HG03139 (cell line): ENCODE results near the gene SRPK2.
"Not testable (repeated sequence)": the region's sequence is repeated elsewhere in the genome, so short reads cannot be mapped to it uniquely, and the experiment has no call there.

Experiments
- ATAC-seq: cut with Tn5 transposase; IDR thresholded peaks from one replicate; pipeline ENCODE4 v1.9.1; 2021; ENCODE audit not compliant: unreplicated experiment

SRPK2 gene

DNA sequence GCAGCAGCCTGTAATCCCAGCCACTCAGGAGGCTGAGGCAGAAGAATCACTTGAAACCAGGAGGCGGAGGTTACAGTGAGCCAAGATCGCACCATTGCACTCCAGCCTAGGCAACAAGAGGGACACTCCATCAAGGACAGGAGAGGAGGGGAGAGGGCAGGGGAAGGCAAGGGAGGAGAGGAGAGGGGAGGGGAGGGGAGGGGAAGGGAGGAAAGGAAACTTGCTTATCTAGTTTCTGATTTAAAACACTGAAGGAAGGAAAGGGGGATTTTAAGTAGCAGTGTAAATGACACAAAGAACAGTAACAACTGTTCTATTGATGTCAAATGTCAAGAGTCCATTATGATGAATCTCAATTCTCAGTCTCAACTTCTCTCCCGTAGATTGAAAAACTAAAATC, 43.7 kb downstream of the SRPK2 start:
- no peak for ATAC-seq

DNA sequence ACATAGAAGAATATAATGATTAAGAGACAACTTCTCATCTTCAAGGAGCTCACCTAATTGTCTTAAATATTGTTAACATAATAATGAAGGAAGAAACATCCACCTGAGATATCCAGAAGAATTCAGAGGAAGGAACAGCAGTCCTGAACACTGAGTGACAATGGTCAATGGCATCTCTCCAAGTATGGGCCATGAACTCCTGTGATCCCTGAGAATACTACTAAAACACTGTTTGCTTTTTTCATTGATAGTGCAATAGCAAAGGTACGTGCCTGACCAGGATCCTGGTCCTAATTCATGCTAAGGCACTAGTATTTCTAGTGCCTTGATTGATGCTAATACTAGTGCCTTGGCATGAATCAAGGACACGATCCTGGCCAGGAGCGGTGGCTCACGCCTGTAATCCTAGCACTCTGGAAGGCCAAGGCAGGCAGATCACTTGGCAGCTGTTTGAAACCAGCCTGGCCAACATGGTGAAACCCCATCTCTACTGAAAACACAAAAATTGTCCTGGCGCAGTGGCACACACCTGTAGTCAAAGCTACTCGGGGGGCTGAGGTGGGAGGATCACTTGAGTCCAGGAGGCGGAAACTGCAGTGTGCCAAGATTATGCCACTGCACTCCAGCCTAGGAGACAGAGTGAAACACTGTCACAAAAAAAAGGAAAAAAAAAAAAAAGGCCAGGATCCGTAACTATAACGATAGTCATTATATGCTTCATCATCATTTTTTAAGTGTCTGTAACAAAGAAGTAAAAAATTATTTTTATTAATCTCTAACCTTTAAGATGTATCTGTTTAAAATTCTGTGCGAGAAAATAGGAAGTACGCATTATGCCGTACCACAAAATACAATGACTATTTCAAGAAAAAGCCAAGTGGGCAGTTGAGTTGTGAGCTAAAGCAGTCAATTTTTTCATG, 49.1 kb downstream of the SRPK2 start:
- no peak for ATAC-seq

GRCh38 chr7:105337529-105337928, 51.2 kb downstream of the SRPK2 start:
- ATAC-seq, result no peak

DNA sequence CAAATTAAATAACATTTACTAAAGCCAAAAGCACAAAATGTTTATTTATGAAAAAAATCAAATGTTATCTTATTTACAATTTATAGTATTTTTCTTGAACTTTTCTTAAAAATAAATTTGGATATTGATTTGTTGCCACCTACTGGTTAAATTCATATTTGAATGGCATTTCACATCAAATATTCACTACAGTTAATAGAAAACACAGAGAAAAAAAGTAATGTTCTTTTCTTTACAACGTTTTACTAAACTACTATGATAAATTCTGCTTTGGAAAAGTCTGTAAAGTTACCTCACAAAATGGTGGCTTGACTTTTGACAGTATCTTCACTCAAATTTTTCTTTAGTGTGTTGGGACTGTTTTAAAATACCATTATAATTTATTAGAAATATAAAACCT, 52.7 kb downstream of the SRPK2 start:
- no peak for ATAC-seq

DNA sequence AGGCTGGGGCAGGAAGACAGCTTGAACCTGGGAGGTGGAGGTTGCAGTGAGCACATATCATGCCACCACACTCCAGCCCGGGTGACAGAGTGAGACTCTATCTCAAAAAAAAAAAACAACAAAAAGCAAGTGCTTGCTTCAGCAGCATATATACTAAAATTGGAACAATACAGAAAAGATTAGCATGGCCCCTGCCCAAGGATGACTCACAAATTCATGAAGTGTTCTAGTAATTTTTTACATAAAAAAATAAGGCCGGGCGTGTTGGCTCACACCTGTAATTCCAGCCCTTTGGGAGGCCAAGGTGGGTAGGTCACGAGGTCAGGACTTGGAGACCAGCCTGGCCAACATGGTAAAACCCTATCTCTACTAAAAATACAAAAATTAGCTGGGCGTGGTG, 56.1 kb downstream of the SRPK2 start:
- not testable (repeated sequence) for ATAC-seq

DNA sequence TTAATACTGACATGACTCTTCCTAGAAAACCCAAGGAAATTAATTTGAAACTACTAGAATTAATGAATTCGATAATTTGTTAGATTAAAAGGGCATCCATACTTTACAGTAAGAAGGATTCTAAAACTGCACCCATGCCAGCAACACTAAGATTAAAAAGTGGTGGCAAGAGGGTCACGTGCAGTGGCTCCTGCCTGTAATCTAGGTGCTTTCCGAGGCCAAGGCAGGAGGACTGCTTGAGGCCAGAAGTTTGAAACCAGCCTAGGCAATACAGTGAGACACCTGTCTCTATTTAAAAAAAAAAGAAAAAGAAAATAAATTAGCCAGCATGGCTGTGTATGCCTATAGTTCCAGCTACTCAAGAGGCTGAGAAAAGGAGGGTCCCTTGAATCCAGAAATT, 58.2 kb downstream of the SRPK2 start:
- no peak for ATAC-seq

DNA sequence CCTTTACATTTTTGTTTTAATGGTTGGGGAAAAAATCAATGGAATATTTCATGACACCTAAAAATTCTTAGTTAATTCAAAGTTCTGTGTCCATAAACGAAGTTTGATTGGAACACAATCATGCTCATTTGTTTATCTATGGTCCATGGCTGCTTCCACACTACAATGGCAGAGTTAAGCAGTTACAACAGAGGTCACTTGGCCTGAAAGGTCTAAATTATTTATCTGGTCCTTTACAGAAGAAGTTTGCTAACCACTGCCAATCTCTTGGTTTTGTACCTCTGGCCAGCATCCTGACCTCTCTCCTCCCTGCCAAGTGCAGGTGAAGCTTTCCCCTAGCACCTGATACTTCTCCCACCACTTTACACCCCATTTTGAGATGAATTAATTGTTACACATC, 61.5 kb downstream of the SRPK2 start:
- no peak for ATAC-seq

DNA sequence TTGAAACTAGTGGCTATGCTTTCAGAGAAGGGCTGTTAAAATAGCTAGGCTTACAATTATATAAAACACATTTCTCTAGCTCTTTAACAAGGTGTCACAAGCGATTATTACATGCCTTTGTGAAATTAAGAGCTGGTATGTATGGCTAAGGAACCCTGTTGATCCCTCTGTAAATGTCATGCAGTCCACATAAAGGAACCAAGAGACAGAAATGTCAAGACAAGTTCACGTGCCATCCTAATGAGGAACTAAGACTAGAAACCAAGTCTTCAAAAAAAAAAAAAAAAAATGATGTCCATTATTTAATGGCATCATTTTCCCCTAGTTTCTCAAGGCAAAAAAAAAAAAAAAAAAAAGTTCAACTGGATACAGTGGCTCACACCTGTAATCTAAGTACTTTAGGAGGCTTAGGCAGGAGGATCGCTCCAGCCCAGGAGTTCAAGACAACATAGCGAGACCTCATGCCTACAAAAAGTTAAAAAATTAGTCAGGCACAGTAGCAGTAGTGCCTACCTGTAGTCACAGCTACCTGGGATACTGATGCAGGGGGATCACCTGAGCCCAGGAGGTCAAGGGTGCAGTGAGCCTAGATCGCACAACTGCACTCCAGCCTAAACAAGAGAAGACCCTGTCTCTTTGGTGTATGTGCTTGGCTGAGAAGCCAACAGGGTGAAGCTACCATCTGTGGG, 63.4 kb downstream of the SRPK2 start:
- ATAC-seq, result no peak

- ATAC-seq, result not testable (repeated sequence)
Measured at GRCh38 chr7:105324606-105325005, 64.1 kb downstream of the SRPK2 start.

DNA sequence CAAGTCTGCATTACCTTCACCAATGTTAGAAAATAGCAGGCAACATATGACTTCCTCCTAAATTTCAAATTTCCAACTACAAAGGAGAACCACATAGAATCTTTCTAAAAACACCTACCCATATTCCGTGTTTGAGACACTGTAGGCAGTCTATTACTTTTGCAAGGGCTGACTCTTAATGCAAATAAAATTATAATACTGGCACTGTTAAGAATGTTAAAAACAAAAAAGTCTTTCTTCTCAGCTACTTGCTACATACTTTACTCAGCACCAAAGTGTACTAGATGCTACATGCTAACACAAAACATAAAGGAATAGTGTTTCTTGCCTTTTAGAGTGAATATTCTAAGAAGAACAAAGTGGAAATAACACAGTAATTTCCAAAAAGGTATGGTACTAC, 65.4 kb downstream of the SRPK2 start:
- ATAC-seq, result no peak

DNA sequence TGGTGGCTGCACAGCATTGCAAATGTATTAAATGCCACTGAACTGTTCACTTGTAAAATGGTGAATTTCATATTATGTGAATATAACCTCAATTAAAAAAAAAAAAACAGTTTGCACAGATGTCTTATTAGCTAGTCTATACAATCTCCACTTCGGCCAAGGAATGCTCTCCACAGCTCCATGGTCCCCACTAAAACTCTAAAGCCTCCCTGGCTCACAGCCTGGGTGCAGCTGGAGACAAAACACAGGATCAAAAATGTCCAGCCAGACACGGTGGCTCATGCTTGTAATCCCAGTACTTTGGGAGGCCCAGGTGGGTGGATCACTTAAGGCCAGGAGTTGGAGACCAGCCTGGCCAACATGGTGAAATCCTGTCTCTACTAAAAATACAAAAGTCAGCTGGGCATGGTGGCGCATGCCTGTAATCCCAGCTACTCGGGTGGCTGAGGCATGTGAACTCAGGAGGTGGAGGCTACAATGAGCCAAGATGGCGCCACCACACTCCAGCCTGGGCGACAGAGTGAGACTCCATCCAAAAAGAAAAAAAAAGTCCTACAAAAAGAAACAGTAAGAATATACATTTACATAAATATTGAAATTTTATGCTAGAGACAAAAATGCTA, 66.0 kb downstream of the SRPK2 start:
- no peak for ATAC-seq

DNA sequence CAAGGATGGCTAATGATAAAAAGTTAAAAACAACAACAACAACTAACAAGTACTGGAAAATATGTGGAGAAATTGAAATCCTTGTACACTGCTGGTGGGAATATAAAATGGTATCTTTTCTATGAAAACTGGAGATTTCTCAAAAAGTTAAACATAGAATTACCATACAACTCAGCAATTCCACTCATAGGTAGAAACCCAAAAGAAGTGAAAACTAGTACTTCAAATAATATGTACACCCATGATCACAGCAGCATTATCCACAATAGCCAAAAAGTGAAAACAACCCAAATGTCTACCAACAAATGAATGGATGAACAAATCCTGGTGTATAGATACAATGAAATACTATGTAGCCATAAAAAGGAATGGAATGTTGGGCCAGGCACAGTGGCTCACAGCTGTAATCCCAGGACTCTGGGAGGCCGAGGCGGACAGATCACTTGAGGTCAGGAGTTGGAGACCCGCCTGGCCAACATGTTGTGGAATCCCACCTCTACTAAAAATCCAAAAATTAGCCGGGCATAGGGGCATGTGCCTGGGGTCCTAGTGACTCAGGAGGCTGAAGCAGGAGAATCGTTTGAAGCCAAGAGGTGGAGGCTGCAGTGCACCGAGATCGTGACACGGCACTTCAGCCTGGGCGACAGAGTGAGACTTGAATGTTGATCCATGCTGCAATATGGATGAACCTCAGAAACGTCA, 66.8 kb downstream of the SRPK2 start:
- ATAC-seq, result no peak

GRCh38 chr7:105320896-105321295, 67.8 kb downstream of the SRPK2 start:
- ATAC-seq, result no peak

DNA sequence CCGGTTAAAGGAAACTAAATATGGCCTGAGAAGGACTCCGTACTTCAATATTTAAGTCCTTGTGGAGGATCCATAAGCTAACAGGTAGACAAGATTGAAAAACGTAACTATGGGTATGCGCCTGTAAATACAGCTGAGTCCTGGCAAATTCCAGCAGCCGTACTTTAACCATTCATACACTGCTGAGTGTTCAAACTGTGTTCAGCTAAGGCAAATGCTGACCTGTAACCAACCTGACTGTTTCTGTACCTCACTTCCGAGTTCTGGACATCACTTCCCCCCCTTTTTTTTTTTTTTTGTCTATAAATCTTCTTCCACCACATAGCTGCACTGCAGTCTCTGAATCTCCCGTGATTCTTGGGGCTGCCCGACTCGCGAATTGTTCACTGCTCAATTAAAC, 69.1 kb downstream of the SRPK2 start:
- no peak for ATAC-seq

DNA sequence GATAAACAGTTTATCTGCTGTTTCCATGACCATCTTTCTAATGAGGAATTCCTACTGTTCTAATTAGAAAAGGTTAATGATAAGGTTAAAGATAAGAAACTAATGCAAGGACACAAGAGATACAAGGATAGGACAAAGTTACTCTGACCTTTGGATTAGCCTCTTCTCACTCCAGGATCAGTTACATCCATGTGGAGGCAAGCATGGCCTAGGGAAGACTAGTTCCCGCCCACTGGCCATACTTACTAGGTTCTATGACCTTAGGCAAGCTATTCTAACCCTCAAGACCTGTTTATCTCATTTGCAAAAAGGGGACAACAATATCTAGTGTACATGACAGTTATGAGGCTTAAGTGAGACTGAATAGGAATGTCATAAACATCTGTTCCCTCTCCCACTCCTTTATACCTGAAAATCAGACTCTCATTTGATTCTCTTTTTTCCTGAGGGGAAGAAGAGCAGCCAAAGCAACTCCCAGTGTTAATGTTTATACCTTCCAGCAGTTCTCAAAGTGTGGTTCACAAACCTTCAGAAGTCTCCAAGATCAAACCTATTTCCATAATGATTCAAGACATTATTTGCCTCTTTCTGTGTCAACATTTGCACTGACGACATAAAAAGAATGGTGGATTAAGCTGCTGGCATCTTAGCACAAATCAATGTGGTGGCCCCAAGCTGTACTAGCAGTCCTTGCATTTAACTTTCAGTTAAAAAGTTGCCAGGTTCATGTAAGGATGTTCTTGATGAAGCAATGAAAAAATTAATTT, 72.0 kb downstream of the SRPK2 start:
- ATAC-seq, result no peak

GRCh38 chr7:105315357-105315756, 73.4 kb downstream of the SRPK2 start:
- ATAC-seq, result no peak

- no peak for ATAC-seq
Measured at GRCh38 chr7:105309235-105310169, 79.2 kb downstream of the SRPK2 start.

- ATAC-seq, result no peak
Measured at GRCh38 chr7:105307163-105307672, 81.5 kb downstream of the SRPK2 start.

DNA sequence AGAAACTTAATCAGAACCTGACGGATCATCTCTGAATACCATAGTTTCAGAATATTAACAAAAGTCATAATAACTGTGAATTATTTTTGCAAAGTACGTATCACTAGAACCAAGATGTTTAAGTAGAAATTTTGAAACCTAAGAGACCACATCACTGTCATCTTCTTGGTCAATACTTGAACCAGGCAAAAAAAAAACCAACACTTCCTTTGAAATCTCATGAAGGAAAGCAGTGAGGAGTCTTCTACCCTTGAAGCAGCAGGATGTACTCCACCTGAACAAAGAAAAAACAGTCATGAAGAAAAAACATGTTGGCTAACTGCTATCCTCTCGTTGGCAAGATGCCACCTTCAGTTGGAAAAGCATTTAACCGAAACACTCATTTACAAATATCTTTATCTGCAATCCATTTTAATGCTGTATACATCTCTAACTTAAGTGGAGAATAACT, 82.4 kb downstream of the SRPK2 start:
- ATAC-seq, result no peak
